Measurements from ENCODE around the gene CAMK1G. TPM values are rescaled to one million over a fixed set of nuclear protein-coding genes. Genes with fewer than 3 reads are reported as not detected.

The CAMK1G gene
- total and polyA plus RNA-seq, 10 of the 15 experiments (the other 5 are each of a cell fraction or from before 2014, with no cell fraction given), result 0.18 to 0.20 TPM; not detected in 8

- ATAC-seq (no peak), FAIRE-seq (no peak), DNase-seq (ENCODE audit: low read depth, low spot score) (no peak)
- Histone ChIP-seq H4K20me1 (ENCODE audit: control insufficient read depth, insufficient read depth) (no peaks in the 10 kb centered on the region), H3K79me2 (ENCODE audit: control insufficient read depth, insufficient read depth, low read length) (no peaks in the 10 kb centered on the region), H3K4me3 (no peak overlapping the region), H3K4me1 (ENCODE audit: control insufficient read depth, insufficient read depth, low read length) (peaks cover 10% of the 10 kb centered on the region), H3K27me3 (replicated peaks in 1 of 2; ENCODE audit: control insufficient read depth in 2 of 2, insufficient read depth in 2 of 2, low read length in 1 of 2) (peaks cover 1 to 3% of the 10 kb centered on the region in 2 experiments; a peak in 2 of 4 replicates), H2AFZ (ENCODE audit: control insufficient read depth, low read depth, low read length) (no peak overlapping the region), H3K36me3 (ENCODE audit: control insufficient read depth in 2 of 2, insufficient read depth in 2 of 2, low read length in 1 of 2) (no peaks in the 10 kb centered on the region), H3K9ac (ENCODE audit: control insufficient read depth, insufficient read depth, low read length) (no peak overlapping the region), H3K4me2 (ENCODE audit: control insufficient read depth, insufficient read depth) (no peak overlapping the region), H3K27ac (ENCODE audit: control insufficient read depth, insufficient read depth) (no peak overlapping the region), H3K9me3 (replicated peaks; ENCODE audit: control insufficient read depth, insufficient read depth, low read length) (no peaks in the 10 kb centered on the region)
- no TSS peak for BruUV-seq (replicated peaks)
- in situ Hi-C loops (cut with MboI) (no loop called here), intact Hi-C loops (cut with micrococcal nuclease; ENCODE audit: unreplicated experiment) (loop anchor here (10.0 kb wide), 1 partner anchor 135 kb away; no protein-coding TSS in a partner anchor)
- TF ChIP-seq TCF7 (IDR thresholded peaks at IDR 0.05; ENCODE audit: borderline replicate concordance) (no peak), MTA3 (IDR thresholded peaks at IDR 0.05; ENCODE audit: borderline replicate concordance, low read length) (no peak), DPF2 (IDR thresholded peaks at IDR 0.05) (no peak), ZNF207 (IDR thresholded peaks at IDR 0.05; ENCODE audit: borderline replicate concordance) (no peak), CUX1 (IDR thresholded peaks at IDR 0.05; ENCODE audit: insufficient replicate concordance, low read depth, low read length) (no peak), FOS (IDR thresholded peaks at IDR 0.05; ENCODE audit: borderline replicate concordance, extremely low read depth, insufficient read length) (no peak), SUZ12 (IDR thresholded peaks at IDR 0.05; ENCODE audit: unreplicated experiment) (no peak), SPI1 (IDR thresholded peaks at IDR 0.05; ENCODE audit: borderline replicate concordance, insufficient read depth, low read depth, low read length) (no peak), PBX3 (IDR thresholded peaks at IDR 0.05; ENCODE audit: insufficient replicate concordance, low read depth, low read length) (no peak), MYB (IDR thresholded peaks at IDR 0.05; ENCODE audit: borderline replicate concordance, low read depth, low read length) (no peak)
- CTCF ChIA-PET, result interaction anchor here (0.6 to 15.5 kb wide), 7 partner anchors 10 to 764 kb away, joined by 3 to 211 read pairs (median 9); no protein-coding TSS in a partner anchor
- POLR2A ChIA-PET, result no interaction called here
- SMC1A ChIA-PET (ENCODE audit: uncharacterized antibody, unreplicated experiment), result interaction anchor here (0.8 to 1.6 kb wide), 5 partner anchors 10 to 164 kb away, joined by 3 to 6 read pairs (median 3); no protein-coding TSS in a partner anchor
- WGBS (ENCODE audit: insufficient coverage, insufficient replicate concordance, low lambda C conversion rate, missing lambda C conversion rate), result 65% methylated on average over 8 of the region's 8 CpGs
- RAD21 ChIA-PET (ENCODE audit: unreplicated experiment), result interaction anchor here (0.7 to 0.9 kb wide), 2 partner anchors 10 to 160 kb away, joined by 3 read pairs; no protein-coding TSS in a partner anchor
Measured at GRCh38 chr1:209609791-209610630, 26.5 kb downstream of the CAMK1G start.

Data from GM12878 (cell line).